Activated naive CD4-positive, alpha-beta T cell treated with anti-CD3 and anti-CD28 coated beads, Interleukin-2, amount 50 U/mL, for 72 hours (primary cell): Measurements from ENCODE around the gene PPP1R12A. TPM values are rescaled to one million over a fixed set of nuclear protein-coding genes. Genes with fewer than 3 reads are reported as not detected.
"Not testable (repeated sequence)": the region's sequence is repeated elsewhere in the genome, so short reads cannot be mapped to it uniquely, and the experiment has no call there.

Experiments used
- ATAC-seq, 2 donors: fragments of 150-1000 bp; cut with Tn5 transposase; 2 replicates each; pipeline ENCODE4 v1.10.0; 2021; ENCODE audit warnings: mild to moderate bottlenecking in 2 of 2, moderate library complexity in 2 of 2
- DNase-seq, 2 donors: peaks; one replicate each; pipeline ENCODE4 v3.0.0; 2021 to 2022; ENCODE audit warnings: low spot score in 2 of 2
- H3K27ac Mint-ChIP-seq, 2 donors: one replicate each; pipeline ENCODE4 v1.8.0; 2022; ENCODE audit warnings: mild to moderate bottlenecking in 2 of 2, mixed read lengths in 2 of 2
- H3K36me3 Mint-ChIP-seq, 2 donors: one replicate each; pipeline ENCODE4 v1.8.0; 2022; ENCODE audit warnings: mixed read lengths in 2 of 2
- H3K9me3 Mint-ChIP-seq, 2 donors: one replicate each; pipeline ENCODE4 v1.8.0; 2022; ENCODE audit warnings: mixed read lengths in 2 of 2
- total RNA-seq, 2 donors: library from RNA; stranded (reverse); gene quantifications; one replicate each; pipeline ENCODE4 v1.2.3, GENCODE V29; 2022

PPP1R12A gene
- total RNA-seq, 2 donors from 2014 or later, result 66.6 to 73.7 TPM

GRCh38 chr12:79944565-79944964 lies 9.7 kb upstream of the PPP1R12A start:
- ATAC-seq, result no peak

GRCh38 chr12:79942846-79943245 lies 7.9 kb upstream of the PPP1R12A start:
- not testable (repeated sequence) for DNase-seq, H3K9me3 Mint-ChIP-seq, H3K27ac Mint-ChIP-seq, H3K36me3 Mint-ChIP-seq, ATAC-seq

More at GRCh38 chr12:79944565-79944964, 9.7 kb upstream of the PPP1R12A start:
- DNase-seq, result no peak
- H3K9me3 Mint-ChIP-seq, result no peaks in the 10 kb centered on the region
- no peak overlapping the region for H3K27ac Mint-ChIP-seq
- H3K36me3 Mint-ChIP-seq, result no peaks in the 10 kb centered on the region

- H3K9me3 Mint-ChIP-seq, result no peaks in the 10 kb centered on the region
- H3K27ac Mint-ChIP-seq, result no peak overlapping the region
- H3K36me3 Mint-ChIP-seq, result peaks cover 12% of the 10 kb centered on the region in 2 donors
- ATAC-seq (no peak), DNase-seq (no peak)
Measured at GRCh38 chr12:79939728-79940310, 4.9 kb upstream of the PPP1R12A start.

GRCh38 chr12:79938843-79939242 lies 3.9 kb upstream of the PPP1R12A start:
- H3K27ac Mint-ChIP-seq, result no peak overlapping the region
- ATAC-seq, result no peak
- no peaks in the 10 kb centered on the region for H3K9me3 Mint-ChIP-seq
- H3K36me3 Mint-ChIP-seq, result peaks cover 22% of the 10 kb centered on the region in 2 donors
- no peak for DNase-seq

GRCh38 chr12:79936670-79937069 lies 1.8 kb upstream of the PPP1R12A start:
- DNase-seq (no peak), ATAC-seq (no peak)
- Mint-ChIP-seq H3K9me3 (no peaks in the 10 kb centered on the region), H3K36me3 (peaks cover 26% of the 10 kb centered on the region in 2 donors), H3K27ac (no peak overlapping the region)

GRCh38 chr12:79935624-79936345 lies 888 bp upstream of the PPP1R12A start:
- Mint-ChIP-seq H3K9me3 (no peaks in the 10 kb centered on the region), H3K27ac (peak overlapping the region; percentile 93 to 97), H3K36me3 (peaks cover 26% of the 10 kb centered on the region in 2 donors)
- DNase-seq (no peak), ATAC-seq (peak in 1 of 2 donors; percentile 10)

- peak overlapping the region; percentile 93 to 97 for H3K27ac Mint-ChIP-seq
- DNase-seq (peak; percentile 36 to 67), ATAC-seq (peak; percentile 30 to 31)
- no peaks in the 10 kb centered on the region for H3K9me3 Mint-ChIP-seq
- peaks cover 26 to 32% of the 10 kb centered on the region in 2 donors for H3K36me3 Mint-ChIP-seq
Measured at GRCh38 chr12:79934281-79935020, 446 bp downstream of the PPP1R12A start.

- H3K36me3 Mint-ChIP-seq, result peaks cover 26 to 32% of the 10 kb centered on the region in 2 donors
- H3K27ac Mint-ChIP-seq, result peak overlapping the region; percentile 93 to 97
- H3K9me3 Mint-ChIP-seq, result no peaks in the 10 kb centered on the region
- no peak for DNase-seq
- ATAC-seq, result peak in 1 of 2 donors; percentile 15
Measured at GRCh38 chr12:79933532-79934264, 1.2 kb downstream of the PPP1R12A start.

- ATAC-seq (no peak), DNase-seq (no peak)
- Mint-ChIP-seq H3K27ac (no peak overlapping the region), H3K36me3 (peaks cover 26 to 32% of the 10 kb centered on the region in 2 donors), H3K9me3 (no peaks in the 10 kb centered on the region)
Measured at GRCh38 chr12:79933043-79933442, 1.9 kb downstream of the PPP1R12A start.

GRCh38 chr12:79932357-79932756 lies 2.5 kb downstream of the PPP1R12A start:
- Mint-ChIP-seq H3K36me3 (peaks cover 26 to 32% of the 10 kb centered on the region in 2 donors), H3K9me3 (no peaks in the 10 kb centered on the region), H3K27ac (no peak overlapping the region)
- DNase-seq (no peak), ATAC-seq (no peak)

- H3K9me3 Mint-ChIP-seq, result no peaks in the 10 kb centered on the region
- ATAC-seq (no peak), DNase-seq (no peak)
- peaks cover 6 to 12% of the 10 kb centered on the region in 2 donors for H3K36me3 Mint-ChIP-seq
- H3K27ac Mint-ChIP-seq, result no peak overlapping the region
Measured at GRCh38 chr12:79929065-79929464, 5.8 kb downstream of the PPP1R12A start.

GRCh38 chr12:79927772-79928474 lies 7.0 kb downstream of the PPP1R12A start:
- Mint-ChIP-seq H3K36me3 (peaks cover 0 to 6% of the 10 kb centered on the region in 2 donors), H3K27ac (peak overlapping the region; percentile 3 to 12), H3K9me3 (no peaks in the 10 kb centered on the region)
- peak in 1 of 2 donors; percentile 35 for DNase-seq
- peak; percentile 99 to 100 for ATAC-seq

GRCh38 chr12:79926951-79927350 lies 7.9 kb downstream of the PPP1R12A start:
- H3K36me3 Mint-ChIP-seq, result peaks cover 0 to 6% of the 10 kb centered on the region in 2 donors
- ATAC-seq, result no peak
- DNase-seq, result no peak
- no peaks in the 10 kb centered on the region for H3K9me3 Mint-ChIP-seq
- no peak overlapping the region for H3K27ac Mint-ChIP-seq

GRCh38 chr12:79925492-79925891 lies 9.4 kb downstream of the PPP1R12A start:
- no peaks in the 10 kb centered on the region for H3K9me3 Mint-ChIP-seq
- peaks cover 0 to 6% of the 10 kb centered on the region in 2 donors for H3K36me3 Mint-ChIP-seq
- no peak for DNase-seq
- no peak overlapping the region for H3K27ac Mint-ChIP-seq
- no peak for ATAC-seq

- Mint-ChIP-seq H3K9me3 (no peaks in the 10 kb centered on the region), H3K36me3 (no peaks in the 10 kb centered on the region), H3K27ac (no peak overlapping the region)
- ATAC-seq (no peak), DNase-seq (no peak)
Measured at GRCh38 chr12:79921786-79922185, 13.1 kb downstream of the PPP1R12A start.
